GM19025 (cell line): ENCODE results near the gene MINDY4.
A peak's percentile ranks its signal among the peaks of the same experiment; 100 is the strongest.
"Not testable (repeated sequence)": the region's sequence is repeated elsewhere in the genome, so short reads cannot be mapped to it uniquely, and the experiment has no call there.

Source experiments
- ATAC-seq: cut with Tn5 transposase; IDR thresholded peaks from one replicate; pipeline ENCODE4 v1.9.1; 2021; ENCODE audit warnings: mild to moderate bottlenecking, low read depth, moderate library complexity; ENCODE audit not compliant: unreplicated experiment

MINDY4 gene

DNA sequence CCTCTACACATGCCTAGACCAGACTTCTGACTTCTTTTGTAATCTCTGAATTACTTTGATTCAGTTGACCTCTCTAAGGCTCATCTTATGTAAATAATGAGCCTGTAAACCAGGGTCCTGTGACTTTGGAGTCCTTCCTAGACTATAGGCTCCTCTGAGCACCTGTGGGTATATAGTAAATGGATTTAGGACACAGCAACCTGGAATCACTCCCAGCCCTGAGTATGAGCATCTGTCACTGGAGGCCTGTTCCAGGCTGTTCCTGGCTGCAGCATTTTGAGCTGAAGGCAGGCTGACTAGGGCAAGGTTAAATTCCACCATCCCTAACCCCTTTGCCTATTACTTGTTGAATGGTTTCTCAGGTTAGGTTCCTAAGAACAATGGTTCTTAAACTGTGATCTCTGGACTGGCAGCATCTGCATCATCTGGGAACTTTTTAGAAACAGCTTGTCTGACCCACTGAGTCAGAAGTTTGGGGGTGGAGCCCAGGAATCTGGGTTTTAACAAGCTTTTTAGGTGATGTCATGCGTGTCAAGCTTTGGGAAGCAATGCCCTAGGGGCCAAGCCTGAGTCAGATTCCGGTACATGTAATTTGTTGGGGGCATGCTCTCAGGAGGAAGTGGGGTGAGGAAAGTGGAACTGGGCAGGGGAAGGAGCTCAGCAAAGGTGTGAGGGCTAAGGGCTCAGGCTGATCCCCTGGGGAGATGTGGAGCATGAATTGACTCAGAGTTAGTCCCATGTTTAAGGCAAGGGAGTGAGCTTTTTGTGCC is 28.2 kb downstream of the MINDY4 start:
- peak; percentile 59 for ATAC-seq

DNA sequence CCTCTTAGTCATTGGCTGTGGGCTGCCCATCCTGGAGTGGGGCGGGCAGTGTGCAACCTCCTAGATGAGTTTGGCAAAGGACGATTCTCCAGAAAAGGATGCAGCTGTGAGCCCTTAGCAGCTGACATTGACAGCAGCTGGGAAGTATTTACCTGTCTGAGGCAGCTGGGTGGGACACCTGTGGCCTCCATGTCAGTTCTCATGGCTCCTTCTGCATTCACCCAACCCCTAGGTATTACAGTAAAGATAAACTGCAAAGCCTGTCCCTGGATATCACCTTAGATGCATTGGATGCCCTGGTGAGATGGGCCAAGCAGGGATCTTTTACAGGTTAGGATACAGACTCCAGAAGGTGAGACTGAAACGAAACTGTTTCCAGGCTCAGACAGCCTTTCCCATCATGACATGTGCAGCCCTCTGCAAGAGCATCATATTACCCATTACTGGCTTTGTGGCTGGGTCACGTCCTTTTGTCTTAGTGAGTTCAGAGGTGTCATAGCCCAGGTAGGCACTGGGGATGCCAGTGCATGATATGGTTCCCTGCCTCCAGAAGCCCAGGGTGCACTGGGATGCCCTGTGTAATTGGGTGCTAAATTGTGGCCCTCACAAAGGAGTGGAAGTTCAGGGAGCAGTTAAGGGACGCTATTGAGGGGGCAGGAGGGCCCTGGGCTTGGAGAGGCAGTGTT is 28.9 kb downstream of the MINDY4 start:
- ATAC-seq: no peak

DNA sequence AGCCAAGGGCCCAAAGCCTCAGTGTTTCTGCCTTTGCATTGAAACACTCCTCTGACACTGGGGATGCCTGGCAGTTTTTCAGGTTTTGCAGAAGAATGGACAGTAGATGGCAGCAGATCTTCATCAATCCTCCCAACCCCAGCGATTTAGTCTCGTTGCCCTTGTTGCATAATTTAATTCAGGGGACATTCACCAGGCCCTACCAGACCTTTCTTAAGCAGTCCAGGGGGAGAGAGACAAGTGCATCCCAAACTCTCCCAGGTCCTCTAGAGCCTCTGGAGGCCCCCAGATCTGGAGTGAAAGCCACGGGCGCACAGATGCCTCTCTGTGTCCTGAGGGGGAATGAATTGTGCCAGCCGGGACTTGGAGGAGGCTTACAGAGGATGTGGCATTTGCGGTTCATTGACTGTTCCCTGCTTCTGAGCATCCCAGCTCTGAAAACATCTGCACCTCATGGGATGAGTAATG is 29.6 kb downstream of the MINDY4 start:
- no peak for ATAC-seq

DNA sequence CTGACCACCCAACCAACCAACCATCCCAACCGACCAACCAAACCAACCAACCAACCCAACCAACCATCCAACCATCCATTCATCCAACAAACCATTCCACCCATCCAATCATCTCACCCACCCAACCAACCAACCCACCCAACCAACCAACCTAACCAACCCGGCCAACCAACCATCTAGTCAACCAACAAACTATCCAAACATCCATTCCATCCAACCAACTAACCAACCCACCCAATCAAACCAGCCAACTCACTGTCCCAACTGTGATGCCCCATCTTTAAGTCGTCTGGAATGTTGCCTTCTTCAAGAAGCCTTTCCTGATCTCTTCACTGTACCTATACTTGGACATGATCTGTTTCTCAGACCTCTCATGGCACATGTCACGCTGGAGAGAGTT is 31.6 kb downstream of the MINDY4 start:
- ATAC-seq: no peak

DNA sequence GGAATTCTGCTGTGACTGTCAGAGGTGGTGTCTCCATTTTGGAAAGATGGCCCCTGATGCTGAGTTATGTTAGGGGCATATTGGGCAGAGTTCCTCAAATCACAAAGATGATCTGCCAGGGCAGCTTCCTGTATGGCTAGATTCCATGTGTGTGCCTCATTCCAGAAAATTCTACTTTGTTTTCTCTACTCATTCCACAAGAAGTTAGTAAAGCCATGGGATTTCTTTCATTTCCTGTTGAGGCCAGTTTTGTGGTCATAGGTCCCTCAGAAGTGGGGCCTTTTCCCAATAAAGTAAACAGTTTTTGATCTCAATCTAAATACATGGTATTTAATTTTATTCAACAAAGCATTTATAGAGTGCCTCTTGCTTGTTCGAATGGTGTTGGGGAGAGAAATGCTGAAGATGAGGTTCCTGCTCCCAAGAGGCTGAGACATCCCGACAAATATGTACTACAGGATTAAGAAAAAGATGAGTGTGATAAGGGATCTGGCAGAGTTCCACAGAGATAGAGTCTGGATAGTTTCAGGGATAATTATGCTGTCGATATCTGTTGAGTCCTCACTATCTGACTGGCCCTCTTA is 33.0 kb downstream of the MINDY4 start:
- ATAC-seq: no peak

DNA sequence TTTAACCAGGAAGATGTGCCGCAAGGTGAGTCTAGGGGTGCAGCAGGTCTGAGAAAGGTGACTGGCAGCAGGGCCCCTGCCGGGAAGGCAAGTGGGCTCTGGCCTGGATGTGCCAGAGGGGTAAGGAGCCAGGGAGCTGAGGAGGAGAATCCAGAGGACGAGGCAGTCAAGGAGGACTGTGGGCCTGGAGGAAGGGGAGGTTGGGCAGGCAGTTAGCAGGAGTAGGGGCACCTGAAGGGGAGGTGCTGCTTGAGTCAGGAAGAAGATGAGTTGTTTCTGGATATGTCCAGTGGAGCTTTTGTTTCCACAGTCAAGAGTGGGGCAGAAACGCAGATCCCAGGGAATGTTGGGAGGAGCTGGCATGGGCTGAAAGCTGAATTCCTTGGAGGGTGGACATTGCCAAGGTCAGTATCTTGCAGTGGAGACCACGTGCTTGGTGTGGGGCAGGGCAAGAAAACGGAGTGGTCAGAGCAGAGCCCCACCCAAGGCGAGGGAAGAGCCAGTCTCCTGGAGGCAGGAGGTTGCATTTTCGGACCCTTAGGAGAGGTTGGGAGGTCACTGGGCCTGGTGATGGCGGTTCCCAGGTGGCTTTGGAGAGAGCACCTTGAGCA is 34.0 kb downstream of the MINDY4 start:
- ATAC-seq: no peak

DNA sequence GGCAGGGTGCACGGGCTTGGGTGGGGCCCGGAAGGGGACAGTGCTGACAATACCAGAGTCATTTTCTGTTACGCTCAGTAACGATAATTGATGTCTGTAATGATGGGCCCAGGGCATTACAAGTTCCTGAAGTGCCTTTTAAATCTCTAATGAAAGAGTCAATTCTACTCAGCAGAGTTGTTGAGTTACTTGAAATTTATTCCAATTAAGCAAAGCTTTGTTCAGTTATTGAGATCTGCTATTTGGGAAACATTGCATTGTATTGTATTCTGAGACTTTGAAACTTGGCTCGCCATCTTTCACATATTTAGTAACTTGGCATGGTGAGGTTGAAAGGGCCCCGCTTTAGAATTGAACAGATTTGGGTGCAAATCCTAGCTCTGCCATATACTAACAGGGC is 34.7 kb downstream of the MINDY4 start:
- ATAC-seq: no peak

DNA sequence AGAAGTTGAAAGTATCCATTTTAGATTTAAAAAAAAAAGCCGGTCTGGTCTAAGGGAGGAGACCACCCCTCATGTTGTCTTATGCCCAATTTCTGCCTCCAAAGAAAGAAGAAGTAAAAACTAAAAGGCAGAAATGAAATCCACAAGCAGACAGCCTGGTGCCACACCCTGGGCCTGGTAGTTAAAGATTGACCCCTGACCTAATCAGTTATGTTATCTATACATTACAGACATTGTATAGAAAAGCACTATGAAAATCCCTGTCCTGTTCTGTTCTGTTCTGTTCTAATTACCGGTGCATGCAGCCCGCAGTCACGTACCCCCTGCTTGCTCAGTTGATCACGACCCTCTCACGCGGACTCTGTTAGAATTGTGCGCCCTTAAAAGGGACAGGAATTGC is 36.3 kb downstream of the MINDY4 start:
- ATAC-seq: not testable (repeated sequence)

DNA sequence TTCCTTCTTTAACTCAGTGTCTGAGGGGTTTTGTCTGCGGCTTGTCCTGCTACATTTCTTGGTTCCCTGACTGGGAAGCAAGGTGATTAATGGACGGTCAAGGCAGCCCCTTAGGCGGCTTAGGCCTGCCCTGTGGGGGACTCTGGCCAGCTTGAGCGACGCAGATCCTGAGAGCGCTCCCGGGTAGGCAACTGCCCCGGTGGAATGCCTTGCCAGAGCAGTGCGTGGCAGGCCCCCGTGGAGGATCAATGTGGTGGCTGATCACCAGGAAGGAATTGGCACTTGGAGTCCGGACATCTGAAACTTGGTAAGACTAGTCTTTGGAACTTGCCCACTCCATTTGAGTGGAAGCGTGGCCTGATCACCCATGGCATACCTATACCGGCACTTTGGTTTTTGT is 36.7 kb downstream of the MINDY4 start:
- not testable (repeated sequence) for ATAC-seq

DNA sequence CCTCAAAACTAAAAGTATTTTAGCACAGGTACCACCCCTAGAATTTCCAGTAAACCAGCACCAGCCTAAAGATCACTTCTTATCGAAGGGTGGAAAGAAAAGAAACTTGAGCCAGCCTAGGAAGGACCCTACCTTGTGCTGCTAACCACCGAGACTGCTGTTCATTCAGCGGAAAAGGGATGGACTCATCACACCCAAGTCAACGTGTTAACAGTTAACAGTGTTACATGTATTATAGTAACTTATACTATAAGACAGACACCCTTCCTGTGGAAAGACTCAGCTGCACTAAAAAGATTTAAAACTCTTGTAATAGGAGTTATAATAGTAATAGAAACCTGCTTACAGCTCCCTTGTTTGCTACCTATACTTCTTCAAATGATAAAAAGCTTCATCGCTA is 39.8 kb downstream of the MINDY4 start:
- ATAC-seq: no peak

DNA sequence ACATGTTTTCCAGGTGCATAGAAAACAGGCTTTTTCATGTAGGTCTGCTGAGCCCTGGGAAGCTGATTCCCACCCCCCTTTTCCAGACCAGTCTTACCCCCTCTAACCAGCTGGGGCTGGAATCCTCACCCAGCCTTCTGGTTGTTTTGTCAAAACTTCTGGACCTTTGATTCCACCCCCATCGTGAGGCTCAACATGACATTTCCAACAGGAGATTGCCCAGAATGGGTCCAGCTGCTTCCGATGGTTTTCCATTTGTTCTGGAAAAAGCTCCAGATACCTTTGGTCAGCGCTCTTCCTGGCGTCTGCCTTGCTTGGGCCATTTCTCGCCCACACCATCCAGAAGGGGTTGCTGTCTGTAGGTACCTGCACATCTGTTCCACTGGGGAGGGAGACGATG is 41.5 kb downstream of the MINDY4 start:
- ATAC-seq: no peak

DNA sequence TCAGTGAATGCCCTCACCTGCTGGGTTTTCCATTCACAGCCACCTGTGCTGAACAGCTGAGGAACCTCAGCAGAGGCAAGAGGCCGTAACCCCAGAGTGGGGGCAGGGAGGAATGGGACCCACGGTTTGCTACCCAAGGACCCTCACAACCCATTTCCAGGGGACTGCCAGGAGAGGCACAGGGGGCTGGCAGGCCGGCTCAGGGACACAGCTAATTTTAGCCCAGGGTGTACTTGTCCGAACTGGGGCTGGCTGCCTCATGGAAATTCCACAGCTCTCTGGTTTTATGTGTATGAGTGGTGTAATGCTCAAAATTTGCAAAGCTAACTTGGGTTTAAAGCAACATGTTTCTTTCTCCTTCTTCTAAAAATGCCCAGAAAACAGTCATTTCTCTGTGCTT is 42.2 kb downstream of the MINDY4 start:
- ATAC-seq: no peak

DNA sequence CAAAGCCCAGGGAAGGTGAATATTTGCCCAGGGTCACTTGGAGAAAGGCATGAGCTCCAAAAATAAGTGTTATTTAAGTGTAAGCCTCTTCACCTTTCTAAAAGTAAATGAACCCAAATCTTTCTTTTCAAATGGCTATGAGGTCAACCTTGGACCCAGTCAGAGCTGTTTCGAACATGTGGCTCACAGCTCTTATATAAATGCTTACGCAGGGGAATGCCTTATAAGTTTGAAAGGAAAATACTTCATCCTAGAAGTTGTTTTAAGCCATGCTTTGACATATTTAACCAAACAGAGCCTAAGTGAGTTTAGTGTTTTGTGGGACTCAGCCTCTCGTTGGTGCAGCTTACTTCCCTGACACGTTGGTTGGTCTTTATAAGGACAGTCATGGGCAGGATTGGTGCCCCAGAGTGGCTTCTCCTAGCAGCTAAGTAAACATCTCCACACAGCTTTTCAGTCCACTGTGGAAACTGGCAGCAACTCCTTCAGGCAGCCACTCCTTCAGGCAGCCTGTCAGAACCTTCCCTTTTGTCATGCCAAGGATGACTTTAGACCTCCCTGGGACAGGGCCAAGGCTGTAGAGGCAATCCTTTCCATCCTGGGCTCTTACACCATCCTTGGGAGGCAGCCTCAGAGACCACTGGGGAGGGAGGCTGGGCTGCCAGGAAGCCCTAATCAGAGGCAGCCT is 43.6 kb downstream of the MINDY4 start:
- no peak for ATAC-seq

DNA sequence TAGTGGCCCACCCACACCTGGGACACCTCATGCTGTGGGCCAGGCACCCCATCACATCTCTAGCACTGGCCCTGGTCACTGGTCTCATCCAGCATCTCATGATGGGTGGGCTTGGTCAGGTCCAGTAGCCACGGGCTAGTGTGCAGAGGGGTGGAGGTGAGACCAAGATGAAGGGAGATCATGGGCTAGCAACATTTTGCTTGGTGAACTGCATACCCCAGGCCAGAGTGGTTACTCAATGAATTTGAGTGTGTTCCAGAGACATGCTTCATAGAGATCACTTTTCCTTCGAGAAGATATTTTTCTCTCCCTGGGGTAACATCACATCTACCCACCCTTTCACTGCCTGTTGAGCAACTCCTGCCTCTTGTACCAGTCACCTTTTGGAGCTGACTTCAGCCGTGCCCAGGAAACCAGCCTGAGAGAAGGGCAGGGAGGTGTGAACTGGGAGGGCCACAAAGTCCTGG is 44.2 kb downstream of the MINDY4 start:
- ATAC-seq: no peak

DNA sequence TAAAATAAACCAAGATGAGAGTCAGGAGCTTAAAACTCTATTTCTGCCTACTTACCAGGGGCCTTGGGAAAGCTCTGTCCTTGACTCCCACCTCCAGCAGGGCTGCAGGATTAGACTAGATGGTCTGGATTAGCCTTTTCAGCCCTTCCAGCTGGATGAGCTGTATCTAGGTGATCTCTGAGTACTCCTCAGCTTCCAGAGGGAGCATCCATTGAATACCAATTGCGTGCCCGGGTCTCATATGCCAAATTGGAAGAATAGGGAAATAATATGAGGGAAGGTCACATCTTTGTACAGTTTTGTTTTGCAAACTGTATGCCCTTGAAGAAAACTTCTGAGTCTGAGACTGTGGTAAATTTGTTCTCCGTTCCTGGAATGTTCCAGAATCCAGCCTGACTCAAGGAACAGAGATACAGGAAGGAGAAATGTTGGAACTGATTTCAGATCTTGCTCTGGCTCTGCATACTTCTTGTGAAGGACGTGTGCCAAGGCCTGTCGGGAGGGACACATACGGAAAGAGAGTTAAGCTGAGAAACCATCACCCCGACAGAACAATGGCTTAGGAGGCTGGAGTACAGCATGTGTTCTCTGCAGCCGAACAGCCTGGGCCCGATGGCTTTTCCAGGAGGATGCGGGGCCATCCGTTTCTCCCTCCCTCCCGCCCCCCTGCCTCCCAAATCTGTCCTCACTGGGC is 44.9 kb downstream of the MINDY4 start:
- no peak for ATAC-seq

DNA sequence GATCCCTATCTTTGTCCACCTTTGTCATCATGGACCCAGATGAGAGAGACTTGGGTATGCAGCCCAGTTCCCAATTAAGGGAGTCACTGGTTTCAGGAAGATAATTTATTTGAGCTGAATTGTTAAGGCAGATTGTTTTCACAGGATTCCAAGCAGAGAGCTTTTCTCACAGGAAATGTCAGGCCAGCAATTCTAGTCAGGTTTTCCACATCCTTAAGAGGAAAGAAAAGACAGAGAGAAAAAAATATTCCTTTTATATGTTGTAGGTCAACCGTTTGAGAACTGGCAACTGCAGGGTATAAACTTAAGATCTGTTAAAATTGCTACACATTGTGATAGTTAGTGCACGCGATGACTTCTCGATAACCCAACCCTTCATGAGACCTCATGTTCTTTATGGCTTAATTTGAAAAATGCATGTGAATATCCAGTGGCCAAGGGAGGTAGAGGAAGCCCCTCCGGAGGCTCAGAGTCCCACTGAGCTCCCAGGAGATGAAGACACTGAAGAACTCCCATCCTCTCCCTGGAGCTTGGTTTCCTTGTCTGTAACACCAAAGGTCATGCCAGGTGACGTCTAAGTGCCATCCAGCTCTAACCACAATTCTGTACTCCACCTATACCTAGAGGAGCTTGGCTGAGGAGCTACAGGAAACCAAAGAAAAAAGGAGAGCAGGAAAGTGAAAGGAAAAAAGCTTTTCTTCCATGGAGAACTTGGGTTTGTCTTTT is 45.6 kb downstream of the MINDY4 start:
- ATAC-seq: no peak

DNA sequence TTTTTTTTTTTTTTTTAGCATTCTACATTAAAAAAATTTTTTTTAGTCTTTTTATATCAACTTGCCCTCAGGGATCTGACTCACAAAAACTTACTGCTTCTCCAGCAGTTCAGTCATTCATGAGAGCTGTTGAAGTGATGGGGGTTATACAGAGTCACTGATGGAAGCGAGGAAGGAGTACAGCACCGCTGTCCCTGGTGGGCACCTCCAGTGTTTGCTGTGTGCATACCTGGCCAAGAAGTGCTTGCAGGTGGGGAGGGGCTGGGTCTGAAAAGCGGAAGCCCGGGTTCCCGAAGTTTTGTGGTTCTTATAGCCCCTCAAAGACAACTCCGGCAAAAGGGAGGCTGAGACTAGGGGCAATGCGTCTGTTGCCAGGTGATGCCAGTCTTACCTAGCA is 46.2 kb downstream of the MINDY4 start:
- ATAC-seq: no peak

DNA sequence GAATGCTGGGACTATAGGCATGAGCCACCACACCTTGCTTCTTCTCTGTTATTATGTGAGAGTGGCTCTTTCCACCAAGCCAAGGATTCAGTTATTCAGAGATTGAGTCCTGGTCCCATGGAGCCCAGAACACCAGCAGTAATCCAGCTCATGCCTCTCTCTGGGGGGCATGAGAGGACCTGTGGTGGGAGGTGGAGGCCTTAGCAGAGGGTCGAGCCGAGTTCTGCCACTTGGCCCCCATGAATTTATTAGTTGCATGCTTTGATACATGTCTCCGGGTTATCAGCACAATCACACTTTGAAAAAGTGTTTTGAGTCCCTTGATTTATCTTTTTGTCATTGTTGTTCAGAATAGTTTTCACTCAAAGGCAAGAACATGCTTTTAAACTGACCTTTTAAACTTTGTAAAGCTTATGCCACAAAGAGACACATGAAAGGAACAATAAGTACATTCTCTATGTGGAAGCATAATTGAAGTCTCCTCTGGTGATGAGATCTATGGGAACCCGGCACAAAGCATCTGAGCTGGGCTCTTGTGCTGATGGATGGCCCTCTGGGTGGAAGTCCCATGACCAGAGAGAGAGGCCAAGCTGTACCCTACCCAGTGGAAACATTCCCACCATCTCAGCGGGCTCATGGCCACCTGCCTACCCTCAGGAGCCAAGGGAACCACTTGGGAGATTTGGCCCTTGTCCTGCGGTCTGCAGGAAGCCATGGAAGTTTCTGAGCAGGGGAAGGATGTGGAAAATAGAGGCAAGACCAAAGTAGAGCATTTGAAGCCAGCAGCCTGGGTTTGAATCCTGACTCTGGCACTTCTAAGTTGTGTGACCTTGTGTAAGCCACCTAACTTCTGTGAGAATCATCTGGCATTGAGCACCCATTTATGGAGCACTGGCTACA is 53.9 kb downstream of the MINDY4 start:
- no peak for ATAC-seq
